Activated CD4-positive, alpha-beta memory T cell treated with anti-CD3 and anti-CD28 coated beads, Interleukin-2, amount 10 ng/mL, durations not matched to agents 7 days and 5 days (primary cell): Measurements from ENCODE around the gene INSRR. TPM values are rescaled to one million over a fixed set of nuclear protein-coding genes. Genes with fewer than 3 reads are reported as not detected.

Experiments
- CTCF ChIA-PET: fragments of 350-600 bp; sonication (Branson Sonifier 250); formaldehyde crosslinking; loops from one replicate; lab custom pipeline; 2021; ENCODE audit warnings: antibody characterized with exemption, inconsistent platforms; lab: Charles Lee
- POLR2A ChIA-PET: fragments of 350-600 bp; sonication (Branson Sonifier 250); formaldehyde crosslinking; loops from one replicate; lab custom pipeline; 2021; ENCODE audit warnings: antibody characterized with exemption; lab: Charles Lee
- DNase-seq: peaks from one replicate; pipeline ENCODE4 v3.0.0-alpha.2; 2020
- H3K27ac Mint-ChIP-seq: one replicate; pipeline ENCODE4 v1.8.0; 2021; ENCODE audit warnings: mild to moderate bottlenecking, mixed read lengths
- H3K27me3 Mint-ChIP-seq: one replicate; pipeline ENCODE4 v1.8.0; 2021; ENCODE audit warnings: mixed read lengths
- H3K36me3 Mint-ChIP-seq: one replicate; pipeline ENCODE4 v1.8.0; 2021; ENCODE audit warnings: low read depth, mixed read lengths
- H3K4me1 Mint-ChIP-seq: one replicate; pipeline ENCODE4 v1.8.0; 2021; ENCODE audit warnings: mixed read lengths
- H3K4me3 Mint-ChIP-seq: one replicate; pipeline ENCODE4 v1.8.0; 2021; ENCODE audit warnings: mild to moderate bottlenecking, mixed read lengths
- H3K9me3 Mint-ChIP-seq: one replicate; pipeline ENCODE4 v1.8.0; 2021; ENCODE audit warnings: mixed read lengths
- total RNA-seq, 2 experiments: library from RNA; stranded (reverse); gene quantifications; one replicate each; pipeline ENCODE4 v1.2.3, GENCODE V29; 2021

INSRR gene
- total RNA-seq, 2 experiments from 2014 or later = 0.08 to 0.13 TPM

GRCh38 chr1:156865865-156866248 is 6.9 kb upstream of the INSRR start:
- Mint-ChIP-seq H3K9me3 (no peaks in the 10 kb centered on the region), H3K27ac (peak overlapping the region; percentile 61), H3K36me3 (no peaks in the 10 kb centered on the region), H3K27me3 (peaks cover 41% of the 10 kb centered on the region), H3K4me3 (no peak overlapping the region), H3K4me1 (peaks cover 67% of the 10 kb centered on the region)
- POLR2A ChIA-PET = interaction anchor here (1.2 kb wide), 2 partner anchors 64 to 114 kb away, joined by 3 to 4 read pairs; partner anchors contain the start of gene HDGF
- CTCF ChIA-PET = interaction anchor here (0.6 to 1.2 kb wide), 3 partner anchors 24 to 176 kb away, joined by 3 to 4 read pairs (median 3); no protein-coding TSS in a partner anchor
- no peak for DNase-seq

DNA sequence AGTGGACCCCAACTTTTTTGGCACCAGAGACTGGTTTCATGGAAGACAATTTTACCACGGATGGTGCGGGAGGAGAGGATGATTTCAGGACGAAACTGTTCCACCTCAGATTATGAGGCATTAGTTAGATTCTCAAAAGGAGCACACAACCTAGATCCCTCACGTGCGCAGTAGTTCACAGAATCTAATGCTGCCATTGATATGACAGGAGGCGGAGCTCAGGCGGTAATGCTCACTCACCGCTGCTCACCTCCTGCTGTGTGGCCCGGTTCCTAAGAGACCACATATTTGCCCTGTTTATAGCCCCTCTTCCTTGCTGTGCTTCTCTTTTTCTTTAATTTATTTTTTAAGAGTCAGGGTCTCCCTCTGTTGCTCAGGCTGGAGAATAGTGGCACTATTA is 6.3 kb upstream of the INSRR start:
- no peaks in the 10 kb centered on the region for H3K36me3 Mint-ChIP-seq
- H3K27ac Mint-ChIP-seq = no peak overlapping the region
- ChIA-PET CTCF (interaction anchor here (0.7 to 1.2 kb wide), 2 partner anchors 24 to 70 kb away, joined by 3 read pairs; no protein-coding TSS in a partner anchor), POLR2A (interaction anchor here (1.2 kb wide), 2 partner anchors 64 to 114 kb away, joined by 3 to 4 read pairs; partner anchors contain the start of gene HDGF)
- H3K4me1 Mint-ChIP-seq = peaks cover 64% of the 10 kb centered on the region
- H3K4me3 Mint-ChIP-seq = no peak overlapping the region
- H3K27me3 Mint-ChIP-seq = peaks cover 41% of the 10 kb centered on the region
- H3K9me3 Mint-ChIP-seq = no peaks in the 10 kb centered on the region
- DNase-seq = no peak

DNA sequence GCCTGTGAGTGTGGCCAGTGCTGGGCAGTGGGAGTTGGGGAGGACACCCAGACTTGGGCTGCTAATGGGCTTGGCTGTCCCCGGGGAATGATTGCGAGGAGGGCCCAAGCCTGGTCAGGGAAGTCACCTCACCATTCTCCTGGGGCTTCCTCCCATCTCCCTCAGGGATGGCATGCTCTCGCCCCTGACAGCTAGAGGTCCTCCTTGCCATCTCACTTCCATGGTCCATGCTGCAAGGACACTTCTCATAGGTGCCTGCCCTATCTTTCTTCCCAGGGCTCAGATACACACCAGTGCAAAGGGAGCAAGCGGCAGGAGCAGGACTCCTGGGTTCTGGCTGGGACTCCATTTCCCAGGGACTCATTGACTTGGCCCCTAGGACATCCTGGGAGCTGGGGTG is 5.9 kb upstream of the INSRR start:
- POLR2A ChIA-PET = interaction anchor here (1.2 kb wide), 1 partner anchor 113 kb away, joined by 3 read pairs; the partner anchor contains the start of gene HDGF
- no peak overlapping the region for H3K27ac Mint-ChIP-seq

GRCh38 chr1:156863631-156864030 is 4.7 kb upstream of the INSRR start:
- CTCF ChIA-PET = interaction anchor here (0.9 to 8.3 kb wide), 5 partner anchors 27 to 136 kb away, joined by 4 to 238 read pairs (median 88); partner anchors contain the start of genes ISG20L2 and METTL25B
- peak overlapping the region; percentile 6 for H3K4me3 Mint-ChIP-seq
- peaks cover 74% of the 10 kb centered on the region for H3K4me1 Mint-ChIP-seq

More for the DNA sequence above, 5.9 kb upstream of the INSRR start:
- peaks cover 66% of the 10 kb centered on the region for H3K4me1 Mint-ChIP-seq
- no peak for DNase-seq
- H3K36me3 Mint-ChIP-seq = no peaks in the 10 kb centered on the region
- no peaks in the 10 kb centered on the region for H3K9me3 Mint-ChIP-seq
- CTCF ChIA-PET = interaction anchor here (0.7 to 8.3 kb wide), 2 partner anchors 69 to 137 kb away, joined by 3 to 154 read pairs; partner anchors contain the start of genes ISG20L2 and METTL25B
- peaks cover 44% of the 10 kb centered on the region for H3K27me3 Mint-ChIP-seq
- H3K4me3 Mint-ChIP-seq = no peak overlapping the region

GRCh38 chr1:156862997-156863599 is 4.2 kb upstream of the INSRR start:
- ChIA-PET POLR2A (interaction anchor here (1.1 to 4.9 kb wide), 5 partner anchors 18 to 136 kb away, joined by 3 to 52 read pairs (median 8); partner anchors contain the start of genes ISG20L2 and METTL25B), CTCF (interaction anchor here (0.9 to 8.3 kb wide), 5 partner anchors 27 to 136 kb away, joined by 4 to 238 read pairs (median 88); partner anchors contain the start of genes ISG20L2 and METTL25B)
- H3K4me3 Mint-ChIP-seq = peak overlapping the region; percentile 6
- peaks cover 53% of the 10 kb centered on the region for H3K27me3 Mint-ChIP-seq
- peaks cover 76% of the 10 kb centered on the region for H3K4me1 Mint-ChIP-seq
- H3K36me3 Mint-ChIP-seq = no peaks in the 10 kb centered on the region
- no peak for DNase-seq
- peak overlapping the region; percentile 16 for H3K27ac Mint-ChIP-seq
- H3K9me3 Mint-ChIP-seq = no peaks in the 10 kb centered on the region

More at GRCh38 chr1:156863631-156864030, 4.7 kb upstream of the INSRR start:
- Mint-ChIP-seq H3K27ac (no peak overlapping the region), H3K36me3 (no peaks in the 10 kb centered on the region), H3K27me3 (peaks cover 48% of the 10 kb centered on the region), H3K9me3 (no peaks in the 10 kb centered on the region)
- POLR2A ChIA-PET = interaction anchor here (0.7 to 4.9 kb wide), 4 partner anchors 47 to 136 kb away, joined by 3 to 52 read pairs (median 24); partner anchors contain the start of genes ISG20L2, METTL25B and SH2D2A
- no peak for DNase-seq

GRCh38 chr1:156862584-156862983 is 3.7 kb upstream of the INSRR start:
- H3K4me1 Mint-ChIP-seq = peaks cover 72% of the 10 kb centered on the region
- H3K36me3 Mint-ChIP-seq = no peaks in the 10 kb centered on the region
- H3K27ac Mint-ChIP-seq = no peak overlapping the region
- CTCF ChIA-PET = interaction anchor here (0.9 to 8.3 kb wide), 7 partner anchors 26 to 135 kb away, joined by 4 to 238 read pairs (median 73); partner anchors contain the start of genes ISG20L2, METTL25B and PRCC
- DNase-seq = no peak
- H3K27me3 Mint-ChIP-seq = peaks cover 56% of the 10 kb centered on the region
- POLR2A ChIA-PET = interaction anchor here (1.1 to 4.9 kb wide), 5 partner anchors 18 to 135 kb away, joined by 3 to 52 read pairs (median 8); partner anchors contain the start of genes ISG20L2 and METTL25B
- no peaks in the 10 kb centered on the region for H3K9me3 Mint-ChIP-seq
- no peak overlapping the region for H3K4me3 Mint-ChIP-seq

- Mint-ChIP-seq H3K4me3 (peak within 1 kb of the TSS; percentile 74), H3K9me3 (no peaks in the 10 kb centered on the region), H3K36me3 (no peaks in the 10 kb centered on the region), H3K27ac (no peak within 1 kb of the TSS), H3K4me1 (peaks cover 59% of the 10 kb centered on the region), H3K27me3 (peaks cover 71% of the 10 kb centered on the region)
- DNase-seq = peak; percentile 64
- ChIA-PET CTCF (interaction anchor here (0.5 to 8.3 kb wide), 28 partner anchors 8 to 200 kb away, joined by 3 to 238 read pairs (median 7); partner anchors contain the start of genes CRABP2, HDGF, ISG20L2 and METTL25B), POLR2A (interaction anchor here (1.0 to 4.9 kb wide), 13 partner anchors 12 to 133 kb away, joined by 3 to 52 read pairs (median 9); partner anchors contain the start of genes HDGF, ISG20L2, METTL25B and PRCC)
Observed at GRCh38 chr1:156860628-156861423, 1.9 kb upstream of the INSRR start, which contains the start of gene NTRK1. Gene NTRK1 (plus strand): TSS chr1:156860865. CDS start chr1:156860935, 70 bp downstream.

DNA sequence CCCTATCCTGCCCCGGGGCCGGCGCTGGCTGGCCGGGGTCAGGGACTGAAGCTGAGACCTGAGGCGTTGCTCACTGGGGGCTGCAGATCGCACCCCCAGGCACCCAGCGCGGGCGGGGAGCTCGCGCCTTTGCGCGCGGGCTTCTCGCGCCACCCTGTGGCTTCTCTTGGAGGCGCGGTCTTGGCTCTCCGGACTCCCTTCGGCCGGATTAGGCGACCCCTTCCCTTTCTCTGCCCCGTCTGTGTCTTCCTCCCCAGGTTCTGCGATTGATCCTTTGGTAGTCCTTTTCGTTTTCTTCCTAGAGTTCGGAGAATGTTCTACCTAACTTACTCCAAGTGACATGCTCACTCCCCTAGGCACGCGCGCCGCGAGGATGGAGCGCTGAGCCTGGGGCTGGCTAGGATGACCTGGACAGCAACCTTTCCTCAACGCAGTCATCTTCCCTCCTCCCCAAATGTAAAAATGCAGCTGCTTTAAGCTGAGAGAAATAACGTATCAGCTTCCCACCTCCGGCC is 1.3 kb upstream of the INSRR start:
- no peak overlapping the region for H3K27ac Mint-ChIP-seq

GRCh38 chr1:156859523-156860112 is 701 bp upstream of the INSRR start:
- peak; percentile 27 for DNase-seq
- Mint-ChIP-seq H3K36me3 (no peaks in the 10 kb centered on the region), H3K27ac (no peak overlapping the region), H3K9me3 (no peaks in the 10 kb centered on the region), H3K4me1 (peaks cover 50% of the 10 kb centered on the region), H3K27me3 (peaks cover 76% of the 10 kb centered on the region), H3K4me3 (peak overlapping the region; percentile 74)
- ChIA-PET POLR2A (interaction anchor here (0.9 to 4.9 kb wide), 14 partner anchors 11 to 132 kb away, joined by 3 to 52 read pairs (median 9); partner anchors contain the start of genes HDGF, ISG20L2, METTL25B and MRPL24), CTCF (interaction anchor here (0.7 to 8.3 kb wide), 36 partner anchors 10 to 240 kb away, joined by 3 to 238 read pairs (median 5); partner anchors contain the start of genes CRABP2, HDGF, ISG20L2 and METTL25B)

More for the DNA sequence above, 1.3 kb upstream of the INSRR start:
- Mint-ChIP-seq H3K4me1 (peaks cover 52% of the 10 kb centered on the region), H3K9me3 (no peaks in the 10 kb centered on the region), H3K36me3 (no peaks in the 10 kb centered on the region), H3K27me3 (peaks cover 72% of the 10 kb centered on the region), H3K4me3 (peak overlapping the region; percentile 74)
- ChIA-PET CTCF (interaction anchor here (0.7 to 8.3 kb wide), 36 partner anchors 9 to 240 kb away, joined by 3 to 238 read pairs (median 5); partner anchors contain the start of genes CRABP2, HDGF, ISG20L2 and METTL25B), POLR2A (interaction anchor here (0.9 to 4.9 kb wide), 15 partner anchors 11 to 133 kb away, joined by 3 to 52 read pairs (median 9); partner anchors contain the start of genes HDGF, ISG20L2, METTL25B and SH2D2A)
- peak; percentile 64 for DNase-seq

DNA sequence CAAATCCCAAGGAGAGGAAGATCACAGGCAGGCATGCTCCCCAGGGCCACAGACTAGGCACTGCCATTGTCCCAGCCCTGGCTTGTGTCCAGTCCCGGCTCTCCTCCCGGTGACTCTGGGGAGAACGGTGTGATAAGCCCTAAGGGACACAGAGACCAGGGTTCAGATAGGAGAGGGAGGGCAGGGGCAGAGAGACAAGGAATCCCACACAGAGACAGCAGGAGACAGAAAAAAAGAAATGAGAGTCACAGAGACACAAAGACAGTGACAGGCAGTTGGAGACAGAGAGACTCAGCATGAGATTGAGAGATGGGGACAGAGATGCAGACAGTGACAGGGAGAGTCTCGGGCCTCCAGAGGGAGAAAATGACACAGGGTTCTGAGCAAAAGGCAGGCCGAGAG is 361 bp downstream of the INSRR start:
- Mint-ChIP-seq H3K27me3 (peaks cover 73% of the 10 kb centered on the region), H3K4me3 (peak overlapping the region; percentile 19), H3K4me1 (peaks cover 41% of the 10 kb centered on the region), H3K9me3 (no peaks in the 10 kb centered on the region), H3K27ac (no peak overlapping the region), H3K36me3 (no peaks in the 10 kb centered on the region)
- DNase-seq = no peak
- POLR2A ChIA-PET = interaction anchor here (1.1 to 1.5 kb wide), 3 partner anchors 10 to 58 kb away, joined by 3 to 9 read pairs (median 3); no protein-coding TSS in a partner anchor
- CTCF ChIA-PET = interaction anchor here (0.9 to 8.3 kb wide), 12 partner anchors 10 to 169 kb away, joined by 3 to 238 read pairs (median 37); partner anchors contain the start of genes CRABP2, ISG20L2, METTL25B and MRPL24

DNA sequence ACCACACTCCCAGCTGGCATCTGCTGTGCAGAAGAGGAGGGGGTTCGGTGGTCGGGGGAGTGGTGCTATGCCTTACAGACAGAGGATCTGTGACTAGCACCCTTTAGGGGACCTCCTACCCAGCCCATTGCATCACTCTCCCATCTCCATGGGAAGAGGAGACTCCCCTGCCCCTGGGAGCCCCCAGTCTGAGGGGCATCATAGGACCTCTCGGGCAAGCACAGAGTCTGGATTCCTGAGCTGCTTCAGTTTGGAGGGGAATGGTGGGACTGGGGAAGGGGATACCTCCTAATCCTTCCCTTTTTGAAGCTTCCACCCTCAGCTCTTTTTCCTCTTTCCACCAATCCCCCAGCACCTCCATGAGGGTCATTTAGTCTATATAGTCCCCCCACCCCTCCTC is 1.4 kb downstream of the INSRR start:
- no peaks in the 10 kb centered on the region for H3K9me3 Mint-ChIP-seq
- no peaks in the 10 kb centered on the region for H3K36me3 Mint-ChIP-seq
- no peak overlapping the region for H3K27ac Mint-ChIP-seq
- no peak overlapping the region for H3K4me3 Mint-ChIP-seq
- peaks cover 72% of the 10 kb centered on the region for H3K27me3 Mint-ChIP-seq
- ChIA-PET CTCF (interaction anchor here (0.9 to 8.3 kb wide), 8 partner anchors 9 to 130 kb away, joined by 3 to 238 read pairs (median 54); partner anchors contain the start of genes ISG20L2, METTL25B, MRPL24 and SH2D2A), POLR2A (interaction anchor here (1.0 to 1.7 kb wide), 3 partner anchors 9 to 60 kb away, joined by 3 read pairs; no protein-coding TSS in a partner anchor)
- H3K4me1 Mint-ChIP-seq = peaks cover 31% of the 10 kb centered on the region
- DNase-seq = no peak
